Stimulated activated CD4-positive, alpha-beta T cell treated with anti-CD3 and anti-CD28 coated beads, Interleukin-12 subunit alpha, Interleukin-12 subunit beta, amount 100 ng/mL, for 24 hours (primary cell): ENCODE results near the gene PYHIN1.

ENCODE experiments used
- DNase-seq, 2 experiments: peaks; one replicate each; pipeline ENCODE4 v3.0.0-alpha.2; 2020; ENCODE audit warnings: low read depth in 2 of 2

The PYHIN1 gene

GRCh38 chr1:158931055-158931737 lies at the start of gene PYHIN1:
TSS of gene PYHIN1 (plus strand) at chr1:158931552. CDS start at chr1:158936911, 5,359 bp downstream.
- DNase-seq: no peak

GRCh38 chr1:158893654-158894053 lies 37.7 kb upstream of the PYHIN1 start:
- DNase-seq: no peak

DNA sequence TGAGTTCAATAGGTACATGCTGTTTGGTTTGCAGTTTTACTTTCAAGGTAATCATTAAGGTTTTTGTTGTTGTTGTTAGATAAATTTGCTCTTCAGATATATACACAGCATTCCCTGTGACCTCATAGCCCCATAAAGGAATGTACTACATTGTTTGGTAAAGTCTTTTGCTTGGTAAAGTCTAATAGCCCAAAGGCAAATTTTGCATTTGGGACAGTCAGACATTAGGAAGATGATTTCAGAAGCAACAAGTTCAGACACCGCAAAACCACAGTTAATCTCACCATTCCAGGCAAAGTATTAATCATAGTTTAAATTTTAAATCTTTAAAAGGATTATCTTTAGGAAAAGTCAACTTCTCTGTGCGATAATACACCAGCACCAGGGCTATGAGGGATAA lies 32.6 kb upstream of the PYHIN1 start:
- DNase-seq: no peak

GRCh38 chr1:158901623-158902022 lies 29.7 kb upstream of the PYHIN1 start:
- DNase-seq: no peak

- DNase-seq: no peak
Observed at GRCh38 chr1:158916085-158916484, 15.3 kb upstream of the PYHIN1 start.

DNA sequence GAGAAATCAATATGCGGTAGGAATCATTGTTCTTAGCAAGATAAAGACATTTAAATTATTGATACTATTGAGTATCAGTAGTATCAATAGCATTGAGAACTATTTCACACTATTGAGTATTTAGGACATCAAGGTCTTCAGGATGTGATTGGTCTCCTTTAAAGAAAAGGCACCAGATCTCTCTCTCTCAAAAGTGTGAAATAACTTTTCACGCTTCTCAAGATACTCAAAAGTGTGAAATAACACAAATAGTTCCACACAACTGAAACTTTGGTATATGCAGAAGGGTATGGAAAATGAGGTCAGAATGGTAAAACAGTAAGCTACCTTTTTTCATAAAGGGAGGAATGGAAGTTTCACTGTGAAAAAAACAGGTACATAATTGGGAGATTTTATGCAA lies 6.7 kb upstream of the PYHIN1 start:
- DNase-seq: no peak

DNA sequence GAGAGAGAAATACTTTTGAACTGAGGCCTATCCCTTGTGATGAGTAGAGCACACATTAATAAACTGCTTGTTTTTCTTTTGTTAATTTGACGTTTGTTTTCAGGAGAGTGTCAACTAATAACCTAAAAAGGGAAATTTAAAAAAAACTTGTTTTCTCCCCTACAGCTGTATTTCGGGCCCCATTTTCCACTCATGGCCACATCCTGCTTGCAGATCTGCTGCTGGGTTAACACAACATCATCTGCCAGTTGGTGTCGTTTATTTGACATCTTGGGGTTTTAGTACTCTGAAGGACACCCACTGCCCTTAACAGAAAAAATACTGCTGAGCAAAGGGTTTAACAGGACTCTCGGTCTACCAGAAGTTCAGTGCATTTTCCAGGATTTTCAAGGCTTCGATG lies 848 bp upstream of the PYHIN1 start:
- DNase-seq: peak; percentile 8

GRCh38 chr1:158932171-158932570 lies 819 bp downstream of the PYHIN1 start:
- no peak for DNase-seq

GRCh38 chr1:158933621-158934020 lies 2.3 kb downstream of the PYHIN1 start:
- DNase-seq: no peak

DNA sequence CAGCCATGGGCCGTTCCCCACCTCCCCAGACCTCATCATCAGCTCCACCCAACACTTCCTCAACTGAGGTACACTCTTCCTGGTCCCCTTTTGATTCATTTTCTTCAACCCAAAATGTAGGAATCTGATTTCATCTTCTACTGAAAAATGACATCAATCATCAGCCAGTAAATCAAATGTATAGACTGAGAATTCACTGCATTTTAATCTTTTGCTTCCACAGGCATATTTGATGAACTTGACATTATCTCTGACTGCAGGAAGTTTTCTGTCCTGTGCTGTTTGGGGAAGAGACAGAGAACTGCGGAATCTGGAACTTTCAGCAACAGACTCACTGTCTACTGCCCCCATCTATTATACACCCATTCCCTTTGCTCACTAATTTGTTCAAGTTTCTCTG lies 7.8 kb downstream of the PYHIN1 start:
- DNase-seq: no peak

GRCh38 chr1:158941317-158941716 lies 10.0 kb downstream of the PYHIN1 start:
- no peak for DNase-seq

DNA sequence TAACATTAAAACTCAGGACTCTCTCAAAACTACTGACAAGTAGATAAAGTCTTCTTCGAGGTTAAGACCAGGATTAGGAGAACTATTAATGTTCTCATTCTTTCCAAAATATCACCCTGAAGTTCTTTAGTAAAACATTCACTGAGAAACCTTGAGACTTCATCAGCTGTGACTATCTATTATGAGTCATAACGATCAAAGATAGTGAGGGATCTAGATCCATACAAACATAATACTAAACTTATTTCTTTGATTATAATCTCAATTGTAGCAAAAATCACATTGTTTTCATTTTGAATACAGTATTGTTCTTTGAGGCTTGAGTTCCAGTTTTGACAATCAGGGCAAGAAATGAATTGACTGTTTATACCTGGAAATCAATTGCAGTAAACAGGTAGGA lies 11.1 kb downstream of the PYHIN1 start:
- DNase-seq: no peak

GRCh38 chr1:158943059-158943458 lies 11.7 kb downstream of the PYHIN1 start:
- no peak for DNase-seq

- no peak for DNase-seq
Observed at GRCh38 chr1:158945061-158945460, 13.7 kb downstream of the PYHIN1 start.

- no peak for DNase-seq
Observed at GRCh38 chr1:158946785-158947184, 15.4 kb downstream of the PYHIN1 start.

DNA sequence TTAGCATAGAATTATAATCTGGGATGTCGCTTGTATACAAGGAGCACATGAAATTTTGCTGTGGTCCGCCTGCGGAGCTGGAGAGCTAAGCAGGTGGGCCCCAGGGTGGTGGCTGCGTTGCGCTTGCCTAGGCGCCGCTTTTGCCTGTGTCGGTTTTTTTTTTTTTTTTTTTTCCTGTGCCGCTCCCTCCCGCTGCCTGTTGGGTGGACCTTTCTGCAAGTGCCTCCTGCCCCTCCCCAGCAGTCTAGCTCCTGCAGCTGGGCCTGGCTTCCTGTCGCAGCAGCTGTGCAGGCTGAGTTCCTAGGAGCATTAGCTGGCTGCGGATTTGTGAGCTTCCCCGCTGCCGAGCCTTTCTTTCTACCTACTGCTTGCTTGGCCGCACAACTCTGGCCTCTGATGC lies 20.6 kb downstream of the PYHIN1 start:
- no peak for DNase-seq

GRCh38 chr1:158952416-158952815 lies 21.1 kb downstream of the PYHIN1 start:
- no peak for DNase-seq

GRCh38 chr1:158961178-158961577 lies 29.8 kb downstream of the PYHIN1 start:
- no peak for DNase-seq

DNA sequence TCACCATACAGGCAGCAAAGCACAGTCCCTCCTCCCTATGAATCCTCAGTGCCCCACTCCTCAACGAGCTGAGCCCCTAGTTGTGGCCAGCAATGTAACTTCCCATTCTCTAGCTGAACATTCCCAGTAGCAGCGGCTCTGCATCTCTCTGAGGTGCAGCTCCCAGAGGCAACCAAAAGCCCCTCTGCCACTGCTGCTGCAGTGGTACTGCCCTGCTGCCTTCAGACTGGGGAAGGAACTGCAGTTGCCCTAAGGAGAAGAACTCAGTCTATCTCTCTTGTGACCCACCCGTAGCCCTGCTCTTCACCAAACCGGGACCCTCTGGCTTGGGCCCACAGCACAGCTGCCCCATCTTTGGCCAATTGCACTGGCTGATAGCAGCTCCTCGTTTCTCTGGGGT lies 31.6 kb downstream of the PYHIN1 start:
- no peak for DNase-seq

GRCh38 chr1:158969166-158969565 lies 37.8 kb downstream of the PYHIN1 start:
- no peak for DNase-seq

DNA sequence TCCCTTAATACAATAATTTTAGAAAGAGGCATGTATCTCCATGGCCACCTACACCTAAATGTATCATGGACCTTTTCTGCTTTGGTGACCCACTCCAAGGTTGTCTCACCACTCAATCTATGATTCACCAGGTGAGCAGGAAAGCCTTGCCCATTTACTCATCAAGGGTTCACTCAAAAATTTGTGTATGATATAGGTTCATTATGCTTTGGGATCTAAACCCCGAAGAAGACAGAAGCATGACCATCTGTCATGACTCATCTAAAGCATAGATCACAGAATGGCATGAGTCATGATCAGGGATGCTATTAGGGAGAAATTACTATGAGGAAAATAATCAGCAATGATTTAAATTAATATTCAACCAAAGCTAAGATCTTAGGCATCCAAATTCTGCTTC lies 38.5 kb downstream of the PYHIN1 start:
- no peak for DNase-seq

DNA sequence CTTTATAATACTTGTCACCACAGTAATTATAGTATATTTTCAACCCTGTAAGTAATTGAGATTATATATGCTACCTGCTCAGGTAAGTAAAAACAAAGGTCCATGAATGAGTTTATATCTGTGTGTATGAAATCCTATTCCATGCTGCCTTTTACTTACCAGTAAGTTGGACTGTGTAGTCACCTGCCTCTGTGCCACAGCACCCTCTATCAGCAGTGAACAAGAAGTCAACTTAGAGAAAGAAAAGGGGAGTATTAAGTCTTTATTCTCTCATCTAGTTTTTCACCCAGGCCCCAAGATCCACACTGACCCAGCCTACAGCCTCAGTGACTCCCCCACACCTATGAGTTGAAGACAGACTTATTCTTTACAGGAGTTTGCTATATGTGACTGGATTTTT lies 41.5 kb downstream of the PYHIN1 start:
- no peak for DNase-seq

DNA sequence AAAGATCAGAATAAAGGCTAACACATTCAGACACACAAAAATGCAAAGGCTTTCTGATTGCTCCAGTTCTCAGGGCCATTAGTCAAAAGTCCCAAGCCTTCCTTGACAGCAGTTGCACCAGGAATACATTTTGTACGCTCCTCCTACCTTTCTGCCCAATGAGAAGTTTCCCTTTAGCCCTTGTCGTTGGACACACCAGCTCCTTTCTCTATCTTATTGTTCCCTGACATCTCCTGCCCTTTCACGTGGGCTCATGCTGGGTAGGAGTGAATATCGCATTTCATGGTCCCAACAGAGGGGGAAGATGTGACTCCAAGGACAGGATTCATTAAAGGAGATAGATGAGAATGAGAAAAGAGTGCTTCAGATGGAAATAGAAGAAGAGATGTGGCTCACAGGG lies 44.9 kb downstream of the PYHIN1 start:
- no peak for DNase-seq

- DNase-seq: no peak
Observed at GRCh38 chr1:158978730-158979129, 47.4 kb downstream of the PYHIN1 start.
